Measurements from ENCODE around the gene LCE7A.

Gene LCE7A

GRCh38 chr1:152879559-152880198 is 19.9 kb downstream of the LCE7A start:
- TF ChIP-seq ZFX (IDR thresholded peaks at IDR 0.05; ENCODE audit: borderline replicate concordance): no peak
- TF ChIP-seq, protein P1, sequence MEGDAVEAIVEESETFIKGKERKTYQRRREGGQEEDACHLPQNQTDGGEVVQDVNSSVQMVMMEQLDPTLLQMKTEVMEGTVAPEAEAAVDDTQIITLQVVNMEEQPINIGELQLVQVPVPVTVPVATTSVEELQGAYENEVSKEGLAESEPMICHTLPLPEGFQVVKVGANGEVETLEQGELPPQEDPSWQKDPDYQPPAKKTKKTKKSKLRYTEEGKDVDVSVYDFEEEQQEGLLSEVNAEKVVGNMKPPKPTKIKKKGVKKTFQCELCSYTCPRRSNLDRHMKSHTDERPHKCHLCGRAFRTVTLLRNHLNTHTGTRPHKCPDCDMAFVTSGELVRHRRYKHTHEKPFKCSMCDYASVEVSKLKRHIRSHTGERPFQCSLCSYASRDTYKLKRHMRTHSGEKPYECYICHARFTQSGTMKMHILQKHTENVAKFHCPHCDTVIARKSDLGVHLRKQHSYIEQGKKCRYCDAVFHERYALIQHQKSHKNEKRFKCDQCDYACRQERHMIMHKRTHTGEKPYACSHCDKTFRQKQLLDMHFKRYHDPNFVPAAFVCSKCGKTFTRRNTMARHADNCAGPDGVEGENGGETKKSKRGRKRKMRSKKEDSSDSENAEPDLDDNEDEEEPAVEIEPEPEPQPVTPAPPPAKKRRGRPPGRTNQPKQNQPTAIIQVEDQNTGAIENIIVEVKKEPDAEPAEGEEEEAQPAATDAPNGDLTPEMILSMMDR (IDR thresholded peaks at IDR 0.05): no peak
- H3K27ac ChIP-seq: no peak overlapping the region

DNA sequence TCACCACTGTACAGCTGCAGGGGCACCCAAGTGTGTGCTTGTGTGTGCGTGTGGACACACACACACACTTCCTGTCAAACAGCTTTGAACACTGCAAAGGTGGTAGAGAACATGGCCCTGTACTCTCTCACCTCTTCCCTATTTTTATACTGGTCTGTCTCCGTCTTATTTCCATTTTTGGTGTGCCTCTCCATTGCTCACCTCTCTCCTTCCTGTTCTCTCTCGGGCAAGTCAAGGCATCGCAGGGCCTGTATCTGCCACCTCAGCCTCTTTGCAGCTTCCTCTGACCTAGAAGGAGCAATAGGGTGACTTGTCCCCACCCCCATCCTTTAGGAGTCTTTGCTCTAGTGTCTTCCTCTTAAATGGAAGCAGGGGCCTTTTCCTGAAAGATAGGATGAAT is 20.5 kb downstream of the LCE7A start:
- TF ChIP-seq ZFX (IDR thresholded peaks at IDR 0.05; ENCODE audit: borderline replicate concordance): no peak
- TF ChIP-seq, protein P1 (IDR thresholded peaks at IDR 0.05): no peak
- no peak overlapping the region for H3K27ac ChIP-seq

DNA sequence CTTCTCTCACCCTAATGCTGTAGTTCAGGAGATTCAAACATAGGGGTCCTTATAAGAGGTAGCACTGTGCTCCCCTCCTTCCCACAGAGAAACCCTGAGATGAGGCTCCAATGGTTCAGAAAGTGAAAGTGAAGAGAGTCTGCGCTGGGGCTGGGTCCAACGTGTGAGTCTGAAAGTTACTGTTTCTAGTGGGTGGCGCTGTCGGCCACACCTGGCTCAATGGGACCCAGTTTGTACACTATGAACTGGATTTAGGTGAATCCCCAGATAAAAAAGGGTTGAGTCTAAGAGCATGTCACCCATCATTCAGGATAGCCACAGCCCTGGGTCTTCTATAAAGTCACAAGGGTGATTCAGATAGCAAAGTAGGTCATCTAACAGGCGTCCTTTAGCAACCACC is 21.1 kb downstream of the LCE7A start:
- TF ChIP-seq, protein P1 (IDR thresholded peaks at IDR 0.05): no peak
- TF ChIP-seq ZFX (IDR thresholded peaks at IDR 0.05; ENCODE audit: borderline replicate concordance): no peak
- H3K27ac ChIP-seq: no peak overlapping the region

DNA sequence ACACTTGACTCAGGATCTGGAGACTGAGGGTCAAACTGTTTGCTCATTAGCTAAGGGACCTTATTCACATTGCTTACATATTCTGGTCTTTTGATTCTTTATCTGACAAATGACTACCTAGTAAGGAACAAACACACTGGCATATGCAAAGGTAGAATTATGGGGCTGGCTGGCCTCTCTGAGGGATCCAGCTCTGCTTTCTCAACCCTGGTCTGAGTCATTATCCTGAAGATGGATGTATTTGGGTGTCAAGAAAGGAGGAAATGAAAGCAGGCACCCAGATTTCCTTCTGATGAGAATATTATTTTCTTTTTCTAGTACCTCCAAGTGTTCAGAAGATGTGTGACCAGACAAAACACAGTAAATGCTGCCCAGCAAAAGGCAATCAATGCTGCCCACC is 24.3 kb downstream of the LCE7A start:
- TF ChIP-seq, protein P1 (IDR thresholded peaks at IDR 0.05): no peak
- TF ChIP-seq ZFX (IDR thresholded peaks at IDR 0.05; ENCODE audit: borderline replicate concordance): no peak
- no peak overlapping the region for H3K27ac ChIP-seq

- no peak overlapping the region for H3K27ac ChIP-seq
- TF ChIP-seq, protein P1 (IDR thresholded peaks at IDR 0.05): no peak
- TF ChIP-seq ZFX (IDR thresholded peaks at IDR 0.05; ENCODE audit: borderline replicate concordance): no peak
These were observed 24.7 kb downstream of the LCE7A start for GRCh38 chr1:152884506-152884905.

- TF ChIP-seq ZFX (IDR thresholded peaks at IDR 0.05; ENCODE audit: borderline replicate concordance): no peak
- TF ChIP-seq, protein P1 (IDR thresholded peaks at IDR 0.05): no peak
- no peak overlapping the region for H3K27ac ChIP-seq
These were observed 25.3 kb downstream of the LCE7A start for GRCh38 chr1:152884966-152885624.

DNA sequence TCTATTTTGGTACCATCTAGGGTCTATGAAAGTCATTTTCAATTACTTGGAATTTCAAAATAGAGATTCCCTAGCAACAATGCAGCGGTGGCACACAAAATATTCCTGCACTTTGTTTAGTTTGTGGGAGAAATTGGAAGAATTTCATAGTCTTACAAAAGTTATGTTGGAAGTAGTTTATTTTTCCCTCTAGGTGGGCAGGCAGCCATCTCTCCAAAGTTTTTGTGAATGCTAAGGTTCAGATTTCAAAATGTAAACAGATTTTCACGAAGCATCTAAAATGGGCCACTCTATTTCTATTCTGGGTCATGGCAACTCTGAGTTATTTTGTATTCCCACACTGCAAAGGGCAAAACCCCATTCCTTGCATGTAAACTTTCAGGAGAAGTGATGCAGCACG is 26.3 kb downstream of the LCE7A start:
- TF ChIP-seq, protein P1 (IDR thresholded peaks at IDR 0.05): no peak
- no peak for TF ChIP-seq ZFX (IDR thresholded peaks at IDR 0.05; ENCODE audit: borderline replicate concordance)
- H3K27ac ChIP-seq: no peak overlapping the region
